ENCODE measurements around the gene MSH2. TPM values are rescaled to one million over a fixed set of nuclear protein-coding genes. Genes with fewer than 3 reads are reported as not detected.
"Not testable (repeated sequence)": the region's sequence is repeated elsewhere in the genome, so short reads cannot be mapped to it uniquely, and the experiment has no call there.

MSH2 gene
- 48.1 and 53.8 TPM in 2 replicates for total RNA-seq (2014; rRNA removed; shearing (Covaris generic))

DNA sequence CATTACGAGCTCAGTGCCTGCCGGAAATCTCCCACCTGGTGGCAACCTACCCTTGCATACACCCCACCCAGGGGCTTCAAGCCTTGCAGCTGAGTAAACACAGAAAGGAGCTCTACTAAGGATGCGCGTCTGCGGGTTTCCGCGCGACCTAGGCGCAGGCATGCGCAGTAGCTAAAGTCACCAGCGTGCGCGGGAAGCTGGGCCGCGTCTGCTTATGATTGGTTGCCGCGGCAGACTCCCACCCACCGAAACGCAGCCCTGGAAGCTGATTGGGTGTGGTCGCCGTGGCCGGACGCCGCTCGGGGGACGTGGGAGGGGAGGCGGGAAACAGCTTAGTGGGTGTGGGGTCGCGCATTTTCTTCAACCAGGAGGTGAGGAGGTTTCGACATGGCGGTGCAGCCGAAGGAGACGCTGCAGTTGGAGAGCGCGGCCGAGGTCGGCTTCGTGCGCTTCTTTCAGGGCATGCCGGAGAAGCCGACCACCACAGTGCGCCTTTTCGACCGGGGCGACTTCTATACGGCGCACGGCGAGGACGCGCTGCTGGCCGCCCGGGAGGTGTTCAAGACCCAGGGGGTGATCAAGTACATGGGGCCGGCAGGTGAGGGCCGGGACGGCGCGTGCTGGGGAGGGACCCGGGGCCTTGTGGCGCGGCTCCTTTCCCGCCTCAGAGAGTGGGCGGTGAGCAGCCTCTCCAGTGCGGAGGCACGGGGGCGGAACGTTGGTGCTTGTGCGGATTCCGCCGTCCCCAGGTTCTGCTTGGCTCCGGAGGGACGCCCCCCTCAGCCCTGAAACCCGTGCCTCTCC is at the start of gene MSH2:
Gene MSH2 (plus strand): TSS at position 352 of the 804 bp plus-strand sequence. CDS start 36 bp downstream, at position 388.
- DNase-seq (ENCODE audit: low read depth) = peak; percentile 90

DNA sequence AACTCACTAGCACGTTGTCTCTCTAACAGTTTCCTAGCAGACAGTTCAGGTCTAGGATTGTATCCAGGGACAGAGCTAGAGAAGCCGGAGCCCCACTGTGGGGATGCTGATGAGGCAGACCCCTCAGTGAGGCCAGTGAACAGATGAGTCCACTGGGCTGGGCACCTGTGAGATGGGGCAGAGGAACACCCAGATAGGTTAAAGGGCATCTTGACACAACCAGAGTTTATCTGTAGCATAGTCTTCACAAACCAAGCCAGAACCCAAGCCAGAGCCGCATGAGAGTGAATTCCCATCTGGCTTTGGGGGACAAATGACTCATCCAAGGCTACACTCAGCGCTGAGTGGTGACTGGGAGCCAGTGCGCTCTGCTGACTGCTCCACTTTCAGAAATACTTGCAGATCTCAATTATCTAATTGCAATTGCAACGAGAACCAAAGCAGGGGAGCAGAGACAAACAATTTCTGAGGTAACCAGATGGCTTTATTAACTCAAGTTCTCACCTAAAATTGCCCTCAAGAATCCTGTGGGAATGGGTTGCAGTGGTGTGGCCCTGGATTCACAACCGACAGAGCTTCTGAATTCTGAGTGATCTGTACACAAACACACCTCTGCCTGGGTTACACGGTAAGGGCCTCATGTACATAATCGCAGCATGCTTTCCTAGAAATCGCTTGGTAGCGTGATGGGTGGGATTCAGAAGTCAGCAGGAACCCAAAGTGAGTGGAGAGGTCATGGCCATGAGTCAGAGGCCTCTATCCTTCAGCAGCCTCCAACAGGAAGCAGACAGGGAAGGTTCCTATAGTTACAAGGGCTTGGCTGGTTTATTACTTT is 48.7 kb upstream of the MSH2 start:
- DNase-seq (ENCODE audit: low read depth) = peak; percentile 85

DNA sequence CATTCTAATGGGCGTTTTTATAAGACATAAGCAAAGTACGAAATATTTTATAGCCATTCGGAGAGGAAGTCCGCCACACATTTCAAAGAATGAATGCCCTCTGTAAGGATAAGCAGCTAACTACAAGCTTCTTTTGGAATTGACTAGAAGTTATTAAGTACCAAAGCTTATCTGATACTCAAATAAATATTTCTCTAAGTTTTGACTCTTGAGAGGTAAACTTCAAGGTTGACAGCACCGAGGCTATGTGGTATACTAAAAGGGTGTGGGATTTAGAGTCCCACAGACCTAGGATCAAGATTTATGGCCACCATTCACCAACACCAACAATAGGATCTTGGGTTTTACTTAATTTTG is 48.1 kb upstream of the MSH2 start:
- no peak for DNase-seq (ENCODE audit: low read depth)

DNA sequence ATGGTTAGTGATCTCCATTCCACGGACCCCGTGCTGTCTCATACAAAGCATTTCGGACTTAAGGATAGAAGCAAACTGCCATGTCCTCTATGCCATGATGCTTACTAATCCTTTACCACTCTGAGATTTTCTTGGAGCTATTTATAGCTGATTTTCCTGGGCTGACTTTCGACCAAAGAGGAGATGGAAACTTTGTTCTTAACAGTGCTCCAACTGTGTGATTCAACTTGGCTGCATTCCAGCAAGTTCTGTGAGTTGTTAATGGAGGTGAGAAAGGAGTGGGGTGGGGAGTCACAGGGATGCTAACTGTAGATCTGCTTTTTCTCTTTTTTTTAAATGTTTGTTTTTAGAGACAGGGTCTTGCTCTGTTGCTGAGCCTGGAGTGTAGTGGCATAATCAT is 45.5 kb upstream of the MSH2 start:
- DNase-seq (ENCODE audit: low read depth) = peak; percentile 89

DNA sequence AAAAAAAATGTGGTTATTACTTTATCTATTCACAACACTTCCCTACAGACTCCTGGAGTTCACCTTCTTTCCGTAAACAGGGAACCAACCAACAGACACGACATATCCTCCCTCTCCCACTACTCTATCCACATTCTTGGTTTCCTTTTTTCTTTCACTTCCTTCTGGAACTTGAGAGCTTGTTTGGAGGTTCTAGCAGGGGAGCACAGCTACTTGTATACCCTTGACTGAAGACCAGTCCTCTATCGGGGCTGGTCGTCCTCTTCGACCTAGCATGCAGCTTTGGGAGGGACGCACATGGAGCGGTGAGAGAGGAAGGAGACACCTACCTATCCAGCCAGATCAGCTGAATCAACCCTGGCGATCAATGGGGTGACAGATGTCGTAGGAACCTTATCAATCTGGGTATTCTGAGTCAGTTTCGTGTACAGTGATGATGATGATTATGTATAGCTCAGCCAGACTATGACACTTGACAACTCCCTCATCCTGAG is 43.5 kb upstream of the MSH2 start:
- DNase-seq (ENCODE audit: low read depth) = no peak

DNA sequence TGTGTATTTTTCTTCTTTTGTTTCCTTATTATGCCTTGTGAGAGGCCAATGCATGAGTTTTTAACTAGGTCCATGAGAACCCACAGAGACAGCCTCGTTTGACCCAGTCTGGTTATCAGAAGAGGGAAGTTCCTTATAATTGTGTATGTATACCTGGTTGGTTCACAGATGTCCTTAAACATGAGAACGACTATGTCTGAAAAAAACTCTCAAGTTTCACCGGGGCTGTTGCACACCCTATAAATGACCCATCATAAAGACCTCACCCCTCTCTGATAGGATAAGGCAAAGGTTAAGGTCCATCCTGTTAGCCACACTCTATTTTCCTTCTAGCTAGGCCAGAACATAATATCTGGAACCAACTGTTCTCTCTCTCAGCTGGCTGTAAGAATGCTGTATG is 42.7 kb upstream of the MSH2 start:
- no peak for DNase-seq (ENCODE audit: low read depth)

DNA sequence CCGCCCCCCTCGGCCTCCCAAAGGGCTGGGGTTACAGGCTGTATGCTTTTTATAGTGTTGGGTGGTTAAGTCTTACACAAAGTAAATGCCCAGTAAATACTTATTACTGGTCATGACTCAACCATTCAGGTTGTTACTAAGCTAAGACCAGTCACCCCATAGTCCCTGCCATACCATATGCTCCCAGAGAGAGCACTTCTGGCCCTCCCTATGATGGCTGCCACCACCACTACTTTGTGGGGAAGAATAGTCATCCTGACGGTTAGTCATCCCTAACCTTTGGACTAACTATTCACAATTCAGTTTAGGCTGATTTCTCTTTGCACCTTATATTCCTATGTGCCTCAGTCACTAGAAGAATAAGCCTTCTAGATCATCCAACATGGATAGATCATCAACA is 42.0 kb upstream of the MSH2 start:
- peak; percentile 93 for DNase-seq (ENCODE audit: low read depth)

DNA sequence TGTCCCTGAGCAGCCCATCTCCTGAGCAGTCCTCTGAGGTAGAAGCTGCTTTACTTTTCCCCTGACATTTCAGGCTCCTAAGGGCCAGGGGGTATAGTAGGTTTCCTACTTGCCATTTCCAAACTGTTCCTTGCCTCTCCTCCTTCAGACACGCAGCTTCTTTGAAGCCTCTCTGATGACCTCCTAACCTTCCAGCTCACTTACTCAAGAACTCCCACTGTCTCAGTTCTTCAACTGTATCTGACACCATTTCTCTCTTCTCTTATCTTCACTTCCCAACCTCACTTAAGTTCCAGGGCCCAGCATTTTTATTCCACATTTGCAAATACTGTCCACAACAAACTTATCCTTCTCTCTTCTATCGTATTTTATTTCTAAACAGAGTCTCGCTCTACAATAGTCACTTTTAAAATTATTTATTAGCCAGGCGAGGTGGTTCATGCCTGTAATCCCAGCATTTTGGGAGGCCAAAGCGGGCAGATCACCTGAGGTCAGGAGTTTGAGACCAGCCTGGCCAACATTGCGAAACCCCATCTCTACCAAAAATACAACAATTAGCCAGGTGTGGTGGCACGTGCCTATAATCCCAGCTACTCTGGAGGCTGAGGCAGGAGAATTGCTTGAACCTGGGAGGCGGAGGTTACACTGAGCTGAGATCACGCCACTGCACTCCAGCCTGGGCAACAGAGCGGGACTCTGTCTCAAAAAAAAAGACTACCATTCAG is 41.3 kb upstream of the MSH2 start:
- DNase-seq (ENCODE audit: low read depth) = not testable (repeated sequence)

DNA sequence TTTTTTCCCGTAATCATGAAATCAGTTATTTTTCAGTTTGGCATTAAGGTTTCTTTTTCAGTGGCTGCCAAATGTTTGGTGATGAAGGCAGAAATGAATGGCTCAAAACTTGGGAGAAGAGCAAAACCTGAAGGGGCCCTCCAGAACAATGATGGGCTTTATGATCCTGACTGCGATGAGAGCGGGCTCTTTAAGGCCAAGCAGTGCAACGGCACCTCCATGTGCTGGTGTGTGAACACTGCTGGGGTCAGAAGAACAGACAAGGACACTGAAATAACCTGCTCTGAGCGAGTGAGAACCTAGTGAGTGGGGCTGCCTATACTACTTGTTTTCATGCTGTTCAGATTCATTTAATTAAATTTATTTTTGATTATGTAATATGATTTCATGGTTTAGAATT is 29.2 kb upstream of the MSH2 start:
- DNase-seq (ENCODE audit: low read depth) = peak; percentile 45

DNA sequence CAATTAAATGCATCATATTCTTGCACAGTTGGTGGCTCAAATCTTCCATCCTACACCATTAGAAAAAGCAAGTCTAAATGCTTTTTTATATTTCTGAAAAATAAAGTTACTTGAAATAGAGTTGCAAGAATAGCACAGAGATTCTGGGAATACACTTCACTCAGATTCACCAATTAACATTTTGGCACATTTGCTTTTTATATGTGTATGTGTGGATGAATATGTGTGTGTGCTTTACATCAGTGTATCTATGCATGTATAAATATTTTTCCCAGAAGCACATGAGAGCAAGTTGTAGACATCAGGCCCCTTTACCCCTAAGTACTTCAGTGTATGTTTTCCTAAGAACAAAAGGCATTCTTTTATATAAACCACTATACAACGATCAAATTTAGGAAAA is 27.6 kb upstream of the MSH2 start:
- no peak for DNase-seq (ENCODE audit: low read depth)

DNA sequence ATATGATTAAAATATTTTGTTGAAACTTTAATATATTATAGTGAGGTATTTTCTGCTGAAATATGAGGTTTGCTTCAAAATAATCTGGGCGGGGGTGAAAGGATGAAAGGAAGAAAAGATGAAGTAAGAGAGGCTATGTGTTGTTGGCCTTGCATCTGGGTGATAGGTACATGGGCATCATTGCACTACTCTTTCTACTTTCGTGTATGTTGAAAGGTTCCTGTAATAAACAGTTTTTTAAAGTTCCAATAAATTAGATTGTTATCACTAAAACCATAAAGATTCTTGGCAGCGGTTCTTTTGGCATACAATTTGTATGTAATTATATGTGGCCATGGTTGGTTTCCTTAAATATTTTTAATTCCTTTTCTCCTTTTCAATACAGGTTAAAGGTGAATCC is 23.6 kb upstream of the MSH2 start:
- DNase-seq (ENCODE audit: low read depth) = no peak

DNA sequence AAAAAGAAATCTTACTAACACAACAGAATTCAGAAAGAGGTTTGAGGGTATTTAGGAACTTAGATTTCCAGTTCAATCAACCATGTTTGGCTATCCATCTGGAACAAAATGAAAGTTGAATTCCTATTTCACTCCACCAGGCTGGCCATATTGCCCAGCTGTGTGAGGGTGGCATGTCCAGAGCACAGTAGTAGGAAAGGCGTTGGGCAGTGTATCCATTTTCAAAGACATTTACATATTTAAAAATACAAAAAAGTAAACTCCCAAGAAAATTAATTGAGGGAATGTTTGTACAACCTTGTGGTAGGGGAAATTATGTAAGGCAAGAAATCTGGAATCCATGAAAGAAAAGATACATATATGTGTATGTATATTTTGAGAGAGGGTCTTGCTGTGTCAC is 21.5 kb upstream of the MSH2 start:
- no peak for DNase-seq (ENCODE audit: low read depth)

DNA sequence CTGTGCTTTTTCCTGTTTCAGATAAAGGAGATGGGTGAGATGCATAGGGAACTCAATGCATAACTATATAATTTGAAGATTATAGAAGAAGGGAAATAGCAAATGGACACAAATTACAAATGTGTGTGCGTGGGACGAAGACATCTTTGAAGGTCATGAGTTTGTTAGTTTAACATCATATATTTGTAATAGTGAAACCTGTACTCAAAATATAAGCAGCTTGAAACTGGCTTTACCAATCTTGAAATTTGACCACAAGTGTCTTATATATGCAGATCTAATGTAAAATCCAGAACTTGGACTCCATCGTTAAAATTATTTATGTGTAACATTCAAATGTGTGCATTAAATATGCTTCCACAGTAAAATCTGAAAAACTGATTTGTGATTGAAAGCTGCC is 16.4 kb upstream of the MSH2 start:
- no peak for DNase-seq (ENCODE audit: low read depth)

DNA sequence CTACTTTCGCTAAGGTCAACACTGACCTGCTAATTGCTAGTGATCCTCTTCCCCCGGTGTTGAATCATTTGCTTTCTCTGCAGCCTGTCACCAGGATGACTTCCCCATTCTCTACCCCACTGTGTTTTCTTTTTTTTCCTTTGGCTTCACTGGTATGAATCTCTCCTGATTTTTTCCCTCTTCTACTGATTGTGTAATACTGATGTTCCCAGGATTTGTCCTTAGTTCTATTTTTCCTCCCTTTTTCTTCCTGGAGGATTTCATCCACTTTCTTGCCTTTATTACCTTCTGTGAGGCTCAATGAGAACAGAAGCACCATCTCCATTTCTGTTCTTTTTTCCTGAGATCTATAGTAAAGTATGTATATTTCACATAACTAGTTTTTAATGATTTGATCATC is 14.1 kb upstream of the MSH2 start:
- no peak for DNase-seq (ENCODE audit: low read depth)

DNA sequence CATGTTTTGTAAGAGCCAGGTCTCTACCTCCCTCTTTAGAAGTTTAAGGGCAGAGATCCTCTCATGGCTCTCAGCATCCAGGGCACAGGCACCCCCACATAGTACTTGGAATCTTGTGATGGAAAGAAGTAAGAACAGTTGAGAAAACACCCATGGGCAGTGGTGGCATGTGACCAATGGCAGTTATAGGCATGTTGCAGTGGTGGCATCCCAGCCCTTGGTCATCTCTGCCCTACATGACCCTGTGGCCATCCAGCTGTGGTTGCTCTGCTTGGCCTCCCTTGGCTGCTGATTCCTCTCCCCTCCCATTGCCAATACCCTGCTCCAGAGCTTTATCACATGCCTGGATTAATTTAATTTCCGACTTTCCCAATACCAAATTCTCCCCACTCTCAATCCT is 13.3 kb upstream of the MSH2 start:
- DNase-seq (ENCODE audit: low read depth) = no peak

DNA sequence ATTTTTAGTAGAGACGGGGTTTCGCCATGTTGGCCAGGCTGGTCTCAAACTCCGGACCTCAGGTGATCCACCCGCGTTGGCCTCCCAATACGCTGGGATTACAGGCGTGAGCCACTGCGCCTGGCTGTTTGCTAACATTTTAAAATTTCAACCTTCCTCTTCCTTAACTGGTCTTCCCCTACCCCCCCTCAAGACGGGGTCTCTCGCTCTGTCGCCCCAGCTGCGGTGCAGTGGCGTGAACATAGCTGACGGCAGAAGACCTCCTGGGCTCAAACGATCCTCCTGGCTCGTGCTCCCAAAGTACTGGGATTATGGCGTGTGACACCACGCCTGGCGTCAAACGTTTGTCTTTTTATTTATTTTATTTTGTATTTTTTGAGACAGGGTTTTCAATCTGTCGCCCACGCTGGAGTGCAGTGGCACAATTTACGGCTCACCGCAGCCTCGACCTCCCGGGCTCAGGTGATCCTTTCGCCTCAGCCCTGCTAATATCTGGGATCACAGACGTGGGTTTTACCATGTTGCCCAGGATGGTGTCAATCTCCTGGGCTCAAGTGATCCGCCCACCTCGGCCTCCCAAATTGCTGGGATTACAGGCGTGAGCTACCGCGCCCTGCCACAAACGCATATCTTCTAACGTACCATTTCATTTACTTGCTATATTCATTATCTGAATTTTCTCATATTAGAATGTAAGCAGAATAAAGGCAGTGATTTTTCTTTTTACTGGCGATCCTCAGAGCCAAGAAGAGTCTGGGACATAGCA is 984 bp upstream of the MSH2 start:
- DNase-seq (ENCODE audit: low read depth) = no peak

DNA sequence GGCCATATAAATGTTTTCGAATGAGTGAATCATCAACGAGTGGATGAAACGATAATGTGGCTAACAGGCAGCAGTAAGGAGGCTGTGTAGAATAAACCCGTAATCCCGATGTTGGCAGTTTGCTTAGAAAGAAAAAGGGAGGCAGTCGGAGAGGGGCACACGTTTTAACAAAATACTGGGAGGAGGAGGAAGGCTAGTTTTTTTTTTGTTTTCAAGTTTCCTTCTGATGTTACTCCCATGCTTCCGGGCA is 476 bp upstream of the MSH2 start:
- DNase-seq (ENCODE audit: low read depth) = peak; percentile 37

DNA sequence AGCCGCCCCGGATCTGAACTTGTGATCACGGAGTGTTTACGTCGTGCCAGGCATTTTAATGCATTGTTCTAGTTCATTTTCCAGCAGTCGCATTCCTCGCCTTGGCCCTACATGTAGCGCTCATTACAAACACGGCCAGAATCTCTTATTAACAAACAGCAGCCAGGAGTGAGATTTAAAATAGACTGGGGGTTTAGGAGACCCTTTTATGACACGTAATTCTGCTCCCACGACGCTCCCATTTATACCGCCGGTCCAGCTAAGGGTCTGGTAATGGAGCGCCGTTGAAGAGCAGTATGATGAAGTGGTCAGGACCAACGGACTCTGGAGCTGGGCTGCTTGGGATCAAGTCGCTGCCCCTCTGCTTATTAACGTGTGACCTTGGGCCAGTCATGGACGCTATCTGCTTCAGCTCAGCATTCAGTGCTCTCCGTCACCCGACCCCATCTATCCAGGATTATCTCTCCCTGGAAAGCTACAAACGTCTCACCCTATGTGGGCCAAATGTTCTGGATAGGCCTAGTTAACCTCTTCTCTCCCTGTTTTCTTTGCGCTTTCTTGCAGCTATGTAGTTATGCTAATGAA is 745 bp downstream of the MSH2 start:
- peak; percentile 15 for DNase-seq (ENCODE audit: low read depth)

DNA sequence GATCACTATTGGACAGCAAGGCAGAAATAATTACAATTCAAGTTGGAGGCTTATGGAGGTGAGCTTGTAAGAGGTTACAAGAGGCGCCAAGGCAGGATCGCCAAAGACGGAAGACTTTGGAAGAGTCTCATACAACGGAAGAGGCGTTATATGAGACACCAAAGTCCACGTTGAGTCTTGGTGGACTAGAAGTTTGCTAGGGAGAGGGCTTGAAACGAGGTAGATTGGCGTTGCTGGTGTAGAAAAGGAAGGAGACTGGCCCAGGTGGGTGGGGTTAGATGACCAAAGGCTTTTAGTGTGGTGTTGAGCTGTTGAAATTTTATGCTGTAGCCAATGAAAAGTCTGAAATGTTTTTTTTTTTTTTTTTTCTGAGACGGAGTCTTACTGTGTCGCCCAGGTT is 1.4 kb downstream of the MSH2 start:
- DNase-seq (ENCODE audit: low read depth) = no peak

DNA sequence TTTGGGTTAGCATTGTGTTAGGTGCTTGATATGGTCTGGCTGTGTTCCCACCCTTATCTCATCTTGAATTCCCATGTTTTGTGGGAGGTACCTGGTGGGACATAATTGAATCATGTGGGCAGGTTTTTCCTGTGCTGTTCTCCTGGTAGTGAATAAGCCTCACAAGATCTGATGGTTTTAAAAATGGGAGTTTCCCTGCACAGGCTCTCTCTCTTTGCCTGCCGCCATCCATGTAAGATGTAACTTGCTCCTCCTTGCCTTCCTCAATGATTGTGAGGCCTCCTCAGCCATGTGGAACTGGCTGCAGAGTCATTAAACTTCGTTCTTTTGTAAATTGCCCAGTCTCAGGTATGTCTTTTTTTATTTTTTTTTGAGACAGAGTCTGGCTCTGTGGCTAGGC is 2.8 kb downstream of the MSH2 start:
- DNase-seq (ENCODE audit: low read depth) = no peak

DNA sequence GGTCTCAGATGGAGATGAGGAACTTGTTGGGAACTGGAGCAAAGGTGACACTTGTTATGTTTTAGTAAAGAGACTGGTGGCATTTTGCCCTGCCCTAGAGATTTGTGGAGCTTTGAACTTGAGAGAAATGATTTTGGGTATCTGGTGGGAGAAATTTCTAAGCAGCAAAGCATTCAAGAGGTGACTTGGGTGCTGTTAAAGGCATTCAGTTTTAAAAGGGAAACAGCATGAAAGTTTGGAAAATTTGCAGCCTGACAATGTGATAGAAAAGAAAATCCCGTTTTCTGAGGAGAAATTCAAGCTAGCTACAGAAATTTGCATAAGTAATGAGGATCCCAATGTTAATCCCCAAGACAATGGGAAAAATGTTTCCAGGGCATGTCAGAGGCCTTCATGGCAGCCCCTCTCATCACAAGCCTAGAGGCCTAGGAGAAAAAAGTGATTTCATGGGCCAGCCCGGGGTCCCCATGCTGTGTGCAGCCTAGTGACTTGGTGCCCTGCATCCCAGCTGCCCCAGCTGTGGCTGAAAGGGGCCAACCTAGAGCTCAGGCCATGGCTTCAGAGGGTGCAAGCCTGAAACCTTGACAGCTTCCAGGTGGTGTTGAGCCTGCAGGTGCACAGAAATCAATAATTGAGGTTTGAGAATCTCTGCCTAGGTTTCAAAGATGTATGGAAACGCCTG is 3.8 kb downstream of the MSH2 start:
- not testable (repeated sequence) for DNase-seq (ENCODE audit: low read depth)
